ENCODE measurements around the gene FAM120A. TPM values are rescaled to one million over a fixed set of nuclear protein-coding genes. Genes with fewer than 3 reads are reported as not detected.

Gene FAM120A
- total RNA-seq, 1 experiment from 2014 or later: 79.3 TPM

- H3K79me2 ChIP-seq (ENCODE audit: low read length): peaks cover 63% of the 10 kb centered on the region
Measured at GRCh38 chr9:93577078-93577974, 125.8 kb downstream of the FAM120A start.

DNA sequence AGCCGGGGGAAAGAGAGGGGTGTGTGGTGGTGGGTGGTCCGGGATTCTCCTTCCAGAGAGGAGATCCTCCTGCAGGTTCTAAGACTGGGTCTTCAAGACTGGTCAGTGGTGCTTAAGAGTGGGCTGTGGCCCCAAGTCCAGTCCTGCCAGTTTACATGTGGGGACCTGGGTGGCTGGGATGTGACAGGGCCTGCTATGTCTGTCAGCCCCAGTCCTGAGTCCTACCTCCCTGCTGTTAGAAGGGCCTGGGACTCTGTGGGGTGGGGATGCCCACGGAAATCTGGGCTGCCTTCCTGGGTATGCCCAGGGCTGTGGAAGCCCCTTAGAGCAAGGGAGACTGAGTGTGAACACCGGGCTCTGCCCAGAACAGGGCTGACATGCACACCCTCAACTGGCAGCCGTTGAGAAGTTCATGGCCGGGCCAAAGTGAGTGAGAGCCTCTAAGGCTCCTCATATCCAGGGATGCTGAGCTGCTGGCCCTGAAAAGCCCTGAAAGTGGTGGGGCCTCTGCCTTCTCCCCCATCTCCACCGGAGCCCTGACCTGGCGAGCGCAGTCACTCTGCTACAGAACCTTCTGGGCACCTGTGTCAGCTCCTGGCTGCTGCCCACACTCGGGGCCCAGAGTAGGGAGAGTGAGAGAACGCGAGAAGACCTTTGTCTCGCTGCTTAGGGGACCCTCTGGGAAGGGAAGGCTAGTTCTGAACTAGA, 126.6 kb downstream of the FAM120A start:
- Histone ChIP-seq H2AFZ (ENCODE audit: low read length) (no peak overlapping the region), H3K9ac (ENCODE audit: low read length) (peak overlapping the region; percentile 91), H3K27ac (ENCODE audit: low read length) (no peak overlapping the region)

More at GRCh38 chr9:93577078-93577974, 125.8 kb downstream of the FAM120A start:
- no peaks in the 10 kb centered on the region for H3K9me2 ChIP-seq (replicated peaks; ENCODE audit: insufficient read depth, low read length)
- H3K4me2 ChIP-seq (ENCODE audit: low read depth, low read length, poor library complexity, severe bottlenecking): peak overlapping the region; percentile 79
- no peaks in the 10 kb centered on the region for H3K36me3 ChIP-seq (ENCODE audit: insufficient read depth, low read length)
- peaks cover 30% of the 10 kb centered on the region for H3K4me1 ChIP-seq (ENCODE audit: low read length)
- H2AFZ ChIP-seq (ENCODE audit: low read length): no peak overlapping the region
- peak overlapping the region; percentile 94 for H3K4me3 ChIP-seq (ENCODE audit: low read length)
- no peaks in the 10 kb centered on the region for H3K27me3 ChIP-seq (ENCODE audit: low read length)
- H3K27ac ChIP-seq (ENCODE audit: low read length): peak overlapping the region; percentile 24; the same call in 1 of the 2 replicates
- DNase-seq: peak; percentile 63
- no peaks in the 10 kb centered on the region for H4K20me1 ChIP-seq (ENCODE audit: insufficient read depth, low read depth, low read length)
- peak overlapping the region; percentile 91 for H3K9ac ChIP-seq (ENCODE audit: low read length)
- no peaks in the 10 kb centered on the region for H3K9me3 ChIP-seq (ENCODE audit: low read length)

DNA sequence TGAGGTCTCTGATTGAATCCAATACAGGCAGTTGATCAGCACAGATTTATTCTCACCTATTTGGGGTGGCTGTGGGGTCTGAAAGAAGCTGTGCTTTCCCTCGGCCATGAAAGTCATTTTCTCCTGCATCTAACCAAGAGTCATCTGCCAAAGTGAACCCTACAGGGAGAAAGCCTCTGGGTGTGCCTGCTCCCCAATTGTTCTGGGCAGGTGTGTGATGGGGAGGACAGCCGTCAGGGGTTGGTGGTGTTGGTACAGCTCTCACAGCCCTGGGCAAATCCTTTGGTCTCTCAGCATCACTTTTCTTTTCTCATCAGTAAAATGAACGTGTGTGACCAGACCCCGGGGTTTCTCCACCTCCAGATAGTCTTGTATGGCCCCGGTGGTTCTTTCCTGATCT, 127.4 kb downstream of the FAM120A start:
- H3K36me3 ChIP-seq (ENCODE audit: insufficient read depth, low read length): 0 out of 2 replicates have a peak, but pooled peaks cover 7% of the 10 kb centered on the region
- no peak overlapping the region for H3K27ac ChIP-seq (ENCODE audit: low read length)
- no peaks in the 10 kb centered on the region for H4K20me1 ChIP-seq (ENCODE audit: insufficient read depth, low read depth, low read length)
- peaks cover 78% of the 10 kb centered on the region for H3K79me2 ChIP-seq (ENCODE audit: low read length)
- no peaks in the 10 kb centered on the region for H3K9me3 ChIP-seq (ENCODE audit: low read length)
- peak overlapping the region; percentile 91; the same call in 1 of the 2 replicates for H3K9ac ChIP-seq (ENCODE audit: low read length)
- DNase-seq: no peak
- H3K27me3 ChIP-seq (ENCODE audit: low read length): no peaks in the 10 kb centered on the region
- H3K4me1 ChIP-seq (ENCODE audit: low read length): peaks cover 30% of the 10 kb centered on the region
- H3K4me2 ChIP-seq (ENCODE audit: low read depth, low read length, poor library complexity, severe bottlenecking): no peak overlapping the region
- no peaks in the 10 kb centered on the region for H3K9me2 ChIP-seq (replicated peaks; ENCODE audit: insufficient read depth, low read length)
- no peak overlapping the region for H3K4me3 ChIP-seq (ENCODE audit: low read length)
- H2AFZ ChIP-seq (ENCODE audit: low read length): no peak overlapping the region

More for the DNA sequence above, 126.6 kb downstream of the FAM120A start:
- peak overlapping the region; percentile 79 for H3K4me2 ChIP-seq (ENCODE audit: low read depth, low read length, poor library complexity, severe bottlenecking)
- no peak for DNase-seq
- no peaks in the 10 kb centered on the region for H3K27me3 ChIP-seq (ENCODE audit: low read length)
- H3K36me3 ChIP-seq (ENCODE audit: insufficient read depth, low read length): 0 out of 2 replicates have a peak, but pooled peaks cover 2% of the 10 kb centered on the region
- no peaks in the 10 kb centered on the region for H4K20me1 ChIP-seq (ENCODE audit: insufficient read depth, low read depth, low read length)
- peak overlapping the region; percentile 94 for H3K4me3 ChIP-seq (ENCODE audit: low read length)
- no peaks in the 10 kb centered on the region for H3K9me3 ChIP-seq (ENCODE audit: low read length)
- H3K4me1 ChIP-seq (ENCODE audit: low read length): peaks cover 30% of the 10 kb centered on the region
- peaks cover 71% of the 10 kb centered on the region for H3K79me2 ChIP-seq (ENCODE audit: low read length)
- no peaks in the 10 kb centered on the region for H3K9me2 ChIP-seq (replicated peaks; ENCODE audit: insufficient read depth, low read length)

DNA sequence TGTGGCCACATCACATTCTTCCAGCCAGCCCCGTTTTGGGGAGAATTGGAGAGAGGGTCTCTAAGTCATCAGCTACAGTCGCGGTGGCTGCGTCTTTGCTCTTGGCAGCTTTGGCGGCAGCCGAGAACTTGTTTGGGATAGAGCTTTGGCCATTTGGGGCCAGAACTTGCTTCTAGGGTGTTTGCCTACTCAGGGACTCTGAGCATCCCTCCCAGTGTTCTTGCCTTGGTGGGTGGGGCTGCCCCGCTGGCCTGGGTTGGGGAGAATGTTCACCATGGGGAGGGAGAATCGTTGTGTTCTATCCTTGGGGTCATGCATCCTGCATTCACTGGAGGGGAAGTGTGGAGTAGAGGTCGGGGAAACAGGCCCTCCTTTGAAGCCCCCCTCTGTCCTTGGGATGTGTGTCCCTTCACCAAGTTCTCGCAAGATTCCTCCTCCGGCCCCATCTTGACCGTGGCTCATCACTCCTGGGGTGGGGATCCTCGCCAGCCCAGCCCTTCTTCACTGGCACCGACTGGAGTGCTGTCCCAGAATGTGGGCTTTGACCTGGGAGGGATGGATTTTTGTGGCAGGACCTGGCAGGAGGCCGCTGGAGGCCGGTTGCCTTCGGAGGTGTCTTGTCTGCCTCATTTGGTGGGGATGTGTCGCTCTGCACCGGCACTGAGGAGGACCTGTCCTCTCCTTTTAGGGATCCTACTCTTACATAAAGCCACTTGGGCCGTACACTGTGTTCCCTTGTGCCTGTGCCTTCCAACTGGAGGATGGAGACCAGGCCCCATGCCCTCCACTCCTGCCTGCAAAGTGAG, 128.4 kb downstream of the FAM120A start:
- Histone ChIP-seq H3K4me3 (ENCODE audit: low read length) (no peak overlapping the region), H3K27ac (ENCODE audit: low read length) (no peak overlapping the region), H3K27me3 (ENCODE audit: low read length) (no peaks in the 10 kb centered on the region), H3K9ac (ENCODE audit: low read length) (no peak overlapping the region), H4K20me1 (ENCODE audit: insufficient read depth, low read depth, low read length) (no peaks in the 10 kb centered on the region), H3K4me2 (ENCODE audit: low read depth, low read length, poor library complexity, severe bottlenecking) (no peak overlapping the region), H3K79me2 (ENCODE audit: low read length) (peaks cover 88% of the 10 kb centered on the region), H3K9me3 (ENCODE audit: low read length) (0 out of 2 replicates have a peak, but pooled peaks cover 2% of the 10 kb centered on the region), H3K4me1 (ENCODE audit: low read length) (peaks cover 29% of the 10 kb centered on the region), H3K9me2 (replicated peaks; ENCODE audit: insufficient read depth, low read length) (no peaks in the 10 kb centered on the region), H3K36me3 (ENCODE audit: insufficient read depth, low read length) (0 out of 2 replicates have a peak, but pooled peaks cover 14% of the 10 kb centered on the region), H2AFZ (ENCODE audit: low read length) (no peak overlapping the region)
- no peak for DNase-seq

- DNase-seq: no peak
- H3K79me2 ChIP-seq (ENCODE audit: low read length): peaks cover 88% of the 10 kb centered on the region
Measured at GRCh38 chr9:93580654-93581380, 129.3 kb downstream of the FAM120A start.

DNA sequence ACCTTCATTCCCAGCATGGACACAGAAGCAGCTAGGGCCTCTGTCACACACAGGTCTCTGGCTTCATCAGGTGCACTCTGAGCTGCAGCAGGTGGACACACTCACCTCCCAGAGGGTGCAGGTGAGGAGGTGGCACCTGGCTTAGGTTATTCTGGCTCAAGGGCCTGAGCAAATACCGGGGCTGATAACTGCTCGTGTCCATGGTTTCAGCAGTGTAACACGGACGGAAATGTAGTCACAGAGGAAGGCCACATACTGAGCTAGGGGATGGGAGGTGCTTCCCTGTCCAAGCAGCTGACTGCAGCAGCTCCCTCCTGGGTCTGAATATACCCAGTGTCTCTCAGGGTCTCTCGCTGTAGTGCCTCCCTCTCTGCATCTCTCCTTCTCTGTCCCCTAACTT, 130.6 kb downstream of the FAM120A start:
- DNase-seq: no peak
- H3K9me3 ChIP-seq (ENCODE audit: low read length): 0 out of 2 replicates have a peak, but pooled peaks cover 2% of the 10 kb centered on the region
- no peak overlapping the region for H3K4me2 ChIP-seq (ENCODE audit: low read depth, low read length, poor library complexity, severe bottlenecking)
- H3K36me3 ChIP-seq (ENCODE audit: insufficient read depth, low read length): 0 out of 2 replicates have a peak, but pooled peaks cover 14% of the 10 kb centered on the region
- H3K27ac ChIP-seq (ENCODE audit: low read length): no peak overlapping the region
- no peak overlapping the region for H3K4me3 ChIP-seq (ENCODE audit: low read length)
- no peaks in the 10 kb centered on the region for H4K20me1 ChIP-seq (ENCODE audit: insufficient read depth, low read depth, low read length)
- no peaks in the 10 kb centered on the region for H3K9me2 ChIP-seq (replicated peaks; ENCODE audit: insufficient read depth, low read length)
- no peak overlapping the region for H2AFZ ChIP-seq (ENCODE audit: low read length)
- no peak overlapping the region for H3K9ac ChIP-seq (ENCODE audit: low read length)
- peaks cover 100% of the 10 kb centered on the region for H3K79me2 ChIP-seq (ENCODE audit: low read length)
- no peaks in the 10 kb centered on the region for H3K27me3 ChIP-seq (ENCODE audit: low read length)
- H3K4me1 ChIP-seq (ENCODE audit: low read length): peaks cover 22% of the 10 kb centered on the region

More at GRCh38 chr9:93580654-93581380, 129.3 kb downstream of the FAM120A start:
- Histone ChIP-seq H4K20me1 (ENCODE audit: insufficient read depth, low read depth, low read length) (no peaks in the 10 kb centered on the region), H3K4me3 (ENCODE audit: low read length) (no peak overlapping the region), H2AFZ (ENCODE audit: low read length) (no peak overlapping the region), H3K36me3 (ENCODE audit: insufficient read depth, low read length) (0 out of 2 replicates have a peak, but pooled peaks cover 14% of the 10 kb centered on the region), H3K27ac (ENCODE audit: low read length) (no peak overlapping the region), H3K4me2 (ENCODE audit: low read depth, low read length, poor library complexity, severe bottlenecking) (no peak overlapping the region), H3K9me2 (replicated peaks; ENCODE audit: insufficient read depth, low read length) (no peaks in the 10 kb centered on the region), H3K9ac (ENCODE audit: low read length) (no peak overlapping the region), H3K9me3 (ENCODE audit: low read length) (0 out of 2 replicates have a peak, but pooled peaks cover 2% of the 10 kb centered on the region), H3K4me1 (ENCODE audit: low read length) (peaks cover 22% of the 10 kb centered on the region), H3K27me3 (ENCODE audit: low read length) (no peaks in the 10 kb centered on the region)

GRCh38 chr9:93582550-93582949, 131.1 kb downstream of the FAM120A start:
- Histone ChIP-seq H3K4me3 (ENCODE audit: low read length) (no peak overlapping the region), H3K9ac (ENCODE audit: low read length) (no peak overlapping the region), H3K4me2 (ENCODE audit: low read depth, low read length, poor library complexity, severe bottlenecking) (no peak overlapping the region), H4K20me1 (ENCODE audit: insufficient read depth, low read depth, low read length) (no peaks in the 10 kb centered on the region; the same call in 1 of the 2 replicates), H3K27ac (ENCODE audit: low read length) (no peak overlapping the region), H3K36me3 (ENCODE audit: insufficient read depth, low read length) (0 out of 2 replicates have a peak, but pooled peaks cover 14% of the 10 kb centered on the region), H3K4me1 (ENCODE audit: low read length) (peaks cover 18% of the 10 kb centered on the region), H3K9me3 (ENCODE audit: low read length) (0 out of 2 replicates have a peak, but pooled peaks cover 2% of the 10 kb centered on the region), H3K9me2 (replicated peaks; ENCODE audit: insufficient read depth, low read length) (no peaks in the 10 kb centered on the region), H3K27me3 (ENCODE audit: low read length) (no peaks in the 10 kb centered on the region), H3K79me2 (ENCODE audit: low read length) (peaks cover 99% of the 10 kb centered on the region), H2AFZ (ENCODE audit: low read length) (no peak overlapping the region)
- DNase-seq: no peak

Data from Karpas-422 (cell line).